ENCODE data around the gene REL. TPM values are rescaled to one million over a fixed set of nuclear protein-coding genes. Genes with fewer than 3 reads are reported as not detected.

The REL gene
- total RNA-seq, 4 donors from 2014 or later, result 15.0 to 32.1 (median 16.9) TPM

GRCh38 chr2:60945341-60945740 is 64.0 kb downstream of the REL start:
- H3K9me3 ChIP-seq, result no peaks in the 10 kb centered on the region
- H3K27ac ChIP-seq, result no peak overlapping the region
- no peak for TF ChIP-seq POLR2A (IDR thresholded peaks at IDR 0.05)
- TF ChIP-seq CTCF (IDR thresholded peaks at IDR 0.05), result no peak
- H3K4me1 ChIP-seq, result no peaks in the 10 kb centered on the region
- H3K4me3 ChIP-seq (replicated peaks in 1 of 3), result no peak overlapping the region
- no peaks in the 10 kb centered on the region for H3K27me3 ChIP-seq
- intact Hi-C loops (cut with DNase I), result no loop called here
- WGBS, 2 donors, result 83 to 84% methylated on average over 2 of the region's 2 CpGs
- H3K36me3 ChIP-seq, result no peaks in the 10 kb centered on the region
- no peak for DNase-seq

- Histone ChIP-seq H3K4me1 (no peaks in the 10 kb centered on the region), H3K27me3 (no peaks in the 10 kb centered on the region), H3K9me3 (no peaks in the 10 kb centered on the region), H3K4me3 (replicated peaks in 1 of 3) (no peak overlapping the region), H3K27ac (no peak overlapping the region), H3K36me3 (peaks cover 0 to 6% of the 10 kb centered on the region in 2 donors)
- WGBS, 2 donors, result 82 to 85% methylated on average over 4 of the region's 4 CpGs
- intact Hi-C loops (cut with DNase I), result no loop called here
- DNase-seq, result no peak
- TF ChIP-seq POLR2A (IDR thresholded peaks at IDR 0.05), result no peak
- TF ChIP-seq CTCF (IDR thresholded peaks at IDR 0.05), result no peak
Measured at GRCh38 chr2:60947056-60947455, 65.7 kb downstream of the REL start.

- Histone ChIP-seq H3K27ac (no peak overlapping the region), H3K36me3 (peaks cover 0 to 10% of the 10 kb centered on the region in 2 donors), H3K4me1 (no peaks in the 10 kb centered on the region), H3K4me3 (replicated peaks in 1 of 3) (no peak overlapping the region), H3K27me3 (no peaks in the 10 kb centered on the region), H3K9me3 (no peaks in the 10 kb centered on the region)
- 96% methylated on average over 8 of the region's 8 CpGs for WGBS, 2 donors
- no peak for DNase-seq
- TF ChIP-seq POLR2A (IDR thresholded peaks at IDR 0.05), result no peak
- no peak for TF ChIP-seq CTCF (IDR thresholded peaks at IDR 0.05)
- intact Hi-C loops (cut with DNase I), result no loop called here
Measured at GRCh38 chr2:60948161-60948560, 66.8 kb downstream of the REL start.

- intact Hi-C loops (cut with DNase I), result no loop called here
- peaks cover 0 to 10% of the 10 kb centered on the region in 2 donors for H3K36me3 ChIP-seq
- WGBS, 2 donors, result 91 to 93% methylated on average over 6 of the region's 6 CpGs
- TF ChIP-seq CTCF (IDR thresholded peaks at IDR 0.05), result no peak
- no peak for TF ChIP-seq POLR2A (IDR thresholded peaks at IDR 0.05)
- H3K27ac ChIP-seq, result no peak overlapping the region
- H3K4me1 ChIP-seq, result no peaks in the 10 kb centered on the region
- no peak for DNase-seq
- H3K9me3 ChIP-seq, result no peaks in the 10 kb centered on the region
- H3K4me3 ChIP-seq (replicated peaks in 1 of 3), result no peak overlapping the region
- H3K27me3 ChIP-seq, result no peaks in the 10 kb centered on the region
Measured at GRCh38 chr2:60948926-60949579, 67.7 kb downstream of the REL start.

GRCh38 chr2:60954139-60954538 is 72.8 kb downstream of the REL start:
- Histone ChIP-seq H3K36me3 (peaks cover 0 to 10% of the 10 kb centered on the region in 2 donors), H3K4me3 (replicated peaks in 1 of 3) (no peak overlapping the region), H3K27ac (no peak overlapping the region), H3K27me3 (no peaks in the 10 kb centered on the region), H3K9me3 (no peaks in the 10 kb centered on the region), H3K4me1 (peaks cover 4 to 6% of the 10 kb centered on the region in 2 donors)
- intact Hi-C loops (cut with DNase I), result no loop called here
- TF ChIP-seq POLR2A (IDR thresholded peaks at IDR 0.05) (no peak), CTCF (IDR thresholded peaks at IDR 0.05) (no peak)
- 70 to 85% methylated on average over 2 of the region's 2 CpGs for WGBS, 2 donors
- no peak for DNase-seq
